Measurements from ENCODE around the gene SLC43A2. TPM values are rescaled to one million over a fixed set of nuclear protein-coding genes. Genes with fewer than 3 reads are reported as not detected.

SLC43A2 gene
- polyA plus RNA-seq, 1 donor (not counting 4 experiments of a cell fraction or from before 2014, with no cell fraction given), result 12.7 TPM

GRCh38 chr17:1571341-1571704, 57.3 kb downstream of the SLC43A2 start:
- Histone ChIP-seq H2AFZ (ENCODE audit: control insufficient read depth, low read length) (no peak overlapping the region), H3K4me1 (ENCODE audit: control insufficient read depth, extremely low read depth, insufficient read depth, low read length) (peaks cover 15% of the 10 kb centered on the region), H3K4me2 (ENCODE audit: control insufficient read depth, extremely low read depth, insufficient read depth, low read depth, low read length) (no peak overlapping the region), H3K9me1 (ENCODE audit: control insufficient read depth, extremely low read depth, insufficient read depth, low read length) (no peaks in the 10 kb centered on the region), H3K9ac (ENCODE audit: control insufficient read depth, extremely low read depth, insufficient read depth, low read length) (no peak overlapping the region), H4K20me1 (ENCODE audit: control insufficient read depth, extremely low read depth, insufficient read depth, low read length) (no peaks in the 10 kb centered on the region), H3K27ac (ENCODE audit: control insufficient read depth, insufficient read depth, low read length) (no peak overlapping the region), H3K36me3 (ENCODE audit: control insufficient read depth in 2 of 2, extremely low read depth in 1 of 2, insufficient read depth in 2 of 2, low read length in 2 of 2) (no peaks in the 10 kb centered on the region), H3K4me3 (ENCODE audit: control insufficient read depth in 2 of 3, extremely low read depth in 1 of 3, insufficient read depth in 2 of 3, low read depth in 1 of 3, low read length in 3 of 3) (no peak overlapping the region), H3K9me3 (ENCODE audit: control insufficient read depth, low read depth, low read length) (no peaks in the 10 kb centered on the region), H3K79me2 (ENCODE audit: control insufficient read depth, insufficient read depth, low read length) (no peaks in the 10 kb centered on the region), H3K27me3 (ENCODE audit: control insufficient read depth, extremely low read depth, insufficient read depth, low read length) (no peaks in the 10 kb centered on the region)
- dilution Hi-C loops (cut with MboI; ENCODE audit: extremely low pct_ligation_motif_present, low sequenced_read_pairs), result no loop called here
- no peak for FAIRE-seq
- DNase-seq (ENCODE audit: low read depth, low spot score), result no peak
- TF ChIP-seq, protein P1, sequence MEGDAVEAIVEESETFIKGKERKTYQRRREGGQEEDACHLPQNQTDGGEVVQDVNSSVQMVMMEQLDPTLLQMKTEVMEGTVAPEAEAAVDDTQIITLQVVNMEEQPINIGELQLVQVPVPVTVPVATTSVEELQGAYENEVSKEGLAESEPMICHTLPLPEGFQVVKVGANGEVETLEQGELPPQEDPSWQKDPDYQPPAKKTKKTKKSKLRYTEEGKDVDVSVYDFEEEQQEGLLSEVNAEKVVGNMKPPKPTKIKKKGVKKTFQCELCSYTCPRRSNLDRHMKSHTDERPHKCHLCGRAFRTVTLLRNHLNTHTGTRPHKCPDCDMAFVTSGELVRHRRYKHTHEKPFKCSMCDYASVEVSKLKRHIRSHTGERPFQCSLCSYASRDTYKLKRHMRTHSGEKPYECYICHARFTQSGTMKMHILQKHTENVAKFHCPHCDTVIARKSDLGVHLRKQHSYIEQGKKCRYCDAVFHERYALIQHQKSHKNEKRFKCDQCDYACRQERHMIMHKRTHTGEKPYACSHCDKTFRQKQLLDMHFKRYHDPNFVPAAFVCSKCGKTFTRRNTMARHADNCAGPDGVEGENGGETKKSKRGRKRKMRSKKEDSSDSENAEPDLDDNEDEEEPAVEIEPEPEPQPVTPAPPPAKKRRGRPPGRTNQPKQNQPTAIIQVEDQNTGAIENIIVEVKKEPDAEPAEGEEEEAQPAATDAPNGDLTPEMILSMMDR (optimal IDR thresholded peaks at IDR 0.05 in 1 of 3, IDR thresholded peaks at IDR 0.05 in 1 of 3, conservative IDR thresholded peaks at IDR 0.05 in 1 of 3; ENCODE audit: extremely low read depth in 1 of 3, insufficient read depth in 2 of 3, low read length in 3 of 3), result no peak
- TF ChIP-seq EZH2 (IDR thresholded peaks at IDR 0.05; ENCODE audit: low read length), result no peak

GRCh38 chr17:1568950-1569810, 59.5 kb downstream of the SLC43A2 start:
- DNase-seq (ENCODE audit: low read depth, low spot score) (no peak), FAIRE-seq (no peak)
- H3K36me3 ChIP-seq (ENCODE audit: control insufficient read depth in 2 of 2, extremely low read depth in 1 of 2, insufficient read depth in 2 of 2, low read length in 2 of 2), result no peaks in the 10 kb centered on the region
- TF ChIP-seq, protein P1 (optimal IDR thresholded peaks at IDR 0.05 in 1 of 3, IDR thresholded peaks at IDR 0.05 in 1 of 3, conservative IDR thresholded peaks at IDR 0.05 in 1 of 3; ENCODE audit: extremely low read depth in 1 of 3, insufficient read depth in 2 of 3, low read length in 3 of 3), result no peak
- no peak for TF ChIP-seq EZH2 (IDR thresholded peaks at IDR 0.05; ENCODE audit: low read length)
- no peaks in the 10 kb centered on the region for H4K20me1 ChIP-seq (ENCODE audit: control insufficient read depth, extremely low read depth, insufficient read depth, low read length)
- dilution Hi-C loops (cut with MboI; ENCODE audit: extremely low pct_ligation_motif_present, low sequenced_read_pairs), result no loop called here
- no peak overlapping the region for H3K27ac ChIP-seq (ENCODE audit: control insufficient read depth, insufficient read depth, low read length)
- no peak overlapping the region for H3K9ac ChIP-seq (ENCODE audit: control insufficient read depth, extremely low read depth, insufficient read depth, low read length)
- H3K4me2 ChIP-seq (ENCODE audit: control insufficient read depth, extremely low read depth, insufficient read depth, low read depth, low read length), result peak overlapping the region; percentile 14
- H2AFZ ChIP-seq (ENCODE audit: control insufficient read depth, low read length), result peak overlapping the region; percentile 55
- H3K9me1 ChIP-seq (ENCODE audit: control insufficient read depth, extremely low read depth, insufficient read depth, low read length), result no peaks in the 10 kb centered on the region
- no peak overlapping the region for H3K4me3 ChIP-seq (ENCODE audit: control insufficient read depth in 2 of 3, extremely low read depth in 1 of 3, insufficient read depth in 2 of 3, low read depth in 1 of 3, low read length in 3 of 3)
- no peaks in the 10 kb centered on the region for H3K9me3 ChIP-seq (ENCODE audit: control insufficient read depth, low read depth, low read length)
- H3K27me3 ChIP-seq (ENCODE audit: control insufficient read depth, extremely low read depth, insufficient read depth, low read length), result no peaks in the 10 kb centered on the region
- no peaks in the 10 kb centered on the region for H3K79me2 ChIP-seq (ENCODE audit: control insufficient read depth, insufficient read depth, low read length)
- H3K4me1 ChIP-seq (ENCODE audit: control insufficient read depth, extremely low read depth, insufficient read depth, low read length), result no peaks in the 10 kb centered on the region
